IMR-90 (cell line): ENCODE measurements around the gene PARP6. TPM values are rescaled to one million over a fixed set of nuclear protein-coding genes. Genes with fewer than 3 reads are reported as not detected.

Experiments
- ATAC-seq: fragments of 200-7000 bp; cut with Tn5 transposase; 2 replicates; pipeline ENCODE4 v1.9.1; 2020; ENCODE audit warnings: low read depth, mild to moderate bottlenecking, moderate library complexity
- BruUV-seq: library from RNA; stranded (reverse); fragments of 400-500 nt; replicated peaks from 2 replicates; lab custom pipeline; 2021; lab: Mats Ljungman, UMichigan
- CTCF ChIA-PET: fragments of 300-600 bp; formaldehyde crosslinking; extraction: SDS; loops from one replicate; lab custom pipeline; 2021; ENCODE audit warnings: antibody characterized with exemption; lab: Yijun Ruan, JAX
- POLR2A ChIA-PET: fragments of 300-600 bp; sonication (Branson Sonifier 250); formaldehyde crosslinking; loops from one replicate; lab custom pipeline; 2022; ENCODE audit warnings: antibody characterized with exemption; ENCODE audit not compliant: unreplicated experiment; lab: Charles Lee
- DNase-seq: peaks from one replicate; pipeline ENCODE4 v3.0.0; 2013
- H2AFZ ChIP-seq: replicated peaks from 2 replicates; pipeline ENCODE3; 2013; ENCODE audit warnings: low read length, mild to moderate bottlenecking; ENCODE audit not compliant: poor library complexity
- H2AK5ac ChIP-seq: 2 replicates; pipeline ENCODE4 v1.6.1; 2013; ENCODE audit warnings: low read depth, low read length, inconsistent platforms
- H2AK9ac ChIP-seq: replicated peaks from 2 replicates; pipeline ENCODE3; 2013; ENCODE audit warnings: mild to moderate bottlenecking, low read depth, low read length, moderate library complexity; ENCODE audit not compliant: poor library complexity
- H2BK120ac ChIP-seq: 2 replicates; pipeline ENCODE4 v1.6.1; 2013; ENCODE audit warnings: low read depth, low read length, inconsistent platforms
- H2BK15ac ChIP-seq: 3 replicates; pipeline ENCODE4 v1.6.1; 2013; ENCODE audit warnings: low read depth, low read length, inconsistent platforms
- H2BK20ac ChIP-seq: 2 replicates; pipeline ENCODE4 v1.6.1; 2013; ENCODE audit warnings: low read depth, mild to moderate bottlenecking, inconsistent platforms, low read length, moderate library complexity
- H2BK5ac ChIP-seq: 2 replicates; pipeline ENCODE4 v1.6.1; 2013; ENCODE audit warnings: mild to moderate bottlenecking, low read depth, low read length, inconsistent platforms; ENCODE audit not compliant: poor library complexity, severe bottlenecking
- H3K14ac ChIP-seq: replicated peaks from 2 replicates; pipeline ENCODE4 v1.6.1; 2013; ENCODE audit warnings: low read depth, low read length, inconsistent platforms
- H3K18ac ChIP-seq: 2 replicates; pipeline ENCODE4 v1.6.1; 2013; ENCODE audit warnings: low read depth, low read length, control low read depth
- H3K23ac ChIP-seq: 2 replicates; pipeline ENCODE4 v1.6.1; 2013; ENCODE audit warnings: low read depth, low read length, inconsistent platforms
- H3K27ac ChIP-seq: 2 replicates; pipeline ENCODE4 v1.5.1; 2013; ENCODE audit warnings: mild to moderate bottlenecking, control low read depth, low read length; ENCODE audit not compliant: insufficient read depth
- H3K27me3 ChIP-seq: 2 replicates; pipeline ENCODE4 v1.6.1; 2013; ENCODE audit warnings: low read length; ENCODE audit not compliant: control insufficient read depth, insufficient read depth
- H3K36me3 ChIP-seq: 2 replicates; pipeline ENCODE4 v1.6.1; 2013; ENCODE audit warnings: low read length, mixed read lengths; ENCODE audit not compliant: control insufficient read depth, insufficient read depth
- H3K4ac ChIP-seq: 2 replicates; pipeline ENCODE4 v1.6.1; 2013; ENCODE audit warnings: low read depth, low read length, inconsistent platforms
- H3K4me1 ChIP-seq: 2 replicates; pipeline ENCODE4 v1.6.1; 2013; ENCODE audit warnings: low read length, mixed read lengths; ENCODE audit not compliant: control insufficient read depth, insufficient read depth
- H3K4me2 ChIP-seq: 2 replicates; pipeline ENCODE4 v1.6.1; 2013; ENCODE audit warnings: low read depth, mild to moderate bottlenecking, control low read depth, low read length, moderate library complexity
- H3K4me3 ChIP-seq: 2 replicates; pipeline ENCODE4 v1.5.1; 2013; ENCODE audit warnings: low read depth, mild to moderate bottlenecking, control low read depth, low read length, moderate library complexity; ENCODE audit not compliant: insufficient read depth
- H3K56ac ChIP-seq: 2 replicates; pipeline ENCODE4 v1.6.1; 2013; ENCODE audit warnings: low read length, inconsistent platforms; ENCODE audit not compliant: insufficient read depth; ENCODE audit errors: extremely low read depth
- H3K79me1 ChIP-seq, 2 experiments: 2 replicates each; pipeline ENCODE4 v1.6.1; 2013; ENCODE audit warnings: low read length in 2 of 2, inconsistent platforms in 1 of 2, low read depth in 1 of 2
- H3K9ac ChIP-seq: 2 replicates; pipeline ENCODE4 v1.6.1; 2013; ENCODE audit warnings: low read depth, low read length, control low read depth
- H3K9me1 ChIP-seq: 2 replicates; pipeline ENCODE4 v1.6.1; 2013; ENCODE audit warnings: low read length, inconsistent platforms; ENCODE audit not compliant: insufficient read depth
- H3K9me3 ChIP-seq: 2 replicates; pipeline ENCODE4 v1.6.1; 2013; ENCODE audit warnings: low read length; ENCODE audit not compliant: control insufficient read depth, insufficient read depth
- H4K20me1 ChIP-seq: 2 replicates; pipeline ENCODE4 v1.6.1; 2013; ENCODE audit warnings: low read length, inconsistent platforms; ENCODE audit not compliant: insufficient read depth
- H4K5ac ChIP-seq: 2 replicates; pipeline ENCODE4 v1.6.1; 2013; ENCODE audit warnings: mild to moderate bottlenecking, low read depth, low read length, control low read depth
- H4K8ac ChIP-seq, 2 experiments: 2 replicates each; pipeline ENCODE4 v1.6.1; 2013; ENCODE audit warnings: low read depth in 2 of 2, low read length in 2 of 2, control low read depth in 1 of 2, inconsistent platforms in 1 of 2
- H4K91ac ChIP-seq: 2 replicates; pipeline ENCODE4 v1.6.1; 2013; ENCODE audit warnings: low read depth, low read length, inconsistent platforms; ENCODE audit not compliant: insufficient read depth
- BHLHE40 ChIP-seq: fragments of 150-350 bp; IDR thresholded peaks from 2 replicates; pipeline ENCODE4 v1.6.1; 2016; ENCODE audit warnings: mild to moderate bottlenecking, low read depth, low read length
- CHD1 ChIP-seq: IDR thresholded peaks from 2 replicates; pipeline ENCODE4 v1.6.1; 2012; ENCODE audit warnings: low read depth, low read length, improper control_type of control experiment
- MXI1 ChIP-seq: IDR thresholded peaks from 2 replicates; pipeline ENCODE4 v1.6.1; 2012; ENCODE audit warnings: low read depth, mild to moderate bottlenecking, low read length, moderate library complexity, borderline replicate concordance
- WGBS, 2 experiments: methylation state at CpG; one replicate each; pipeline versions ENCODE4 v1.1.5 to v1.1.7; 2013; ENCODE audit warnings: missing lambda C conversion rate in 2 of 2; ENCODE audit not compliant: insufficient read length in 1 of 2; ENCODE audit errors: extremely low coverage in 2 of 2; 5-methylcytosine and 5-hydroxymethylcytosine counted together
- dilution Hi-C: fragments of 300-500 bp; cut with HindIII; formaldehyde crosslinking; loops from one replicate; pipeline ENCODE4 v1.14.3; 2018; ENCODE audit warnings: low sequenced_read_pairs; ENCODE audit not compliant: unreplicated experiment
- in situ Hi-C: fragments of 300-500 bp; cut with MboI; formaldehyde crosslinking; loops from 3 replicates; pipeline ENCODE4 v1.14.3; 2019; ENCODE audit warnings: low sequenced_read_pairs, inconsistent platforms, mixed read lengths
- intact Hi-C: fragments of 100-400 bp; cut with micrococcal nuclease; formaldehyde crosslinking; loops from 2 replicates; pipeline ENCODE4 v1.10.0; 2022
- polyA plus RNA-seq, 3 experiments: library from polyadenylated mRNA; depleted of rRNA; stranded (reverse); fragments of >200 nt; gene quantifications; 2 replicates each; pipeline ENCODE4 v1.2.3, GENCODE V29; 2012; ENCODE audit warnings: low replicate concordance in 1 of 3
- total RNA-seq: library from RNA; depleted of rRNA; stranded (reverse); fragments of >200 nt; gene quantifications from 2 replicates; pipeline ENCODE4 v1.2.3, GENCODE V29; 2012

PARP6 gene
- total and polyA plus RNA-seq, 2 of the 4 experiments (the other 2 are of a cell fraction) = 13.4 to 45.1 TPM

- intact Hi-C loops (no loop called here), in situ Hi-C loops (no loop called here), dilution Hi-C loops (no loop called here)
- CTCF ChIA-PET = no interaction called here
- Histone ChIP-seq H3K14ac (no peak overlapping the region), H2AK9ac (no peak overlapping the region), H4K20me1 (peaks cover 14% of the 10 kb centered on the region), H3K4me2 (no peak overlapping the region), H2AK5ac (no peak overlapping the region), H3K9me3 (no peaks in the 10 kb centered on the region), H2BK120ac (no peak overlapping the region), H3K4ac (peak overlapping the region; percentile 17; the same call in 1 of the 2 replicates), H3K79me1 (peaks cover 15 to 44% of the 10 kb centered on the region in 2 experiments; a peak in 3 of 4 replicates), H3K36me3 (peaks cover 2% of the 10 kb centered on the region; the same call in 1 of the 2 replicates), H4K5ac (no peak overlapping the region), H2BK15ac (no peak overlapping the region), H3K9ac (no peak overlapping the region), H3K23ac (no peak overlapping the region), H3K56ac (no peak overlapping the region), H4K91ac (no peak overlapping the region), H3K18ac (no peak overlapping the region), H4K8ac (no peak overlapping the region), H3K4me1 (peaks cover 16% of the 10 kb centered on the region), H2AFZ (no peak overlapping the region), H3K27me3 (no peaks in the 10 kb centered on the region), H3K27ac (no peak overlapping the region), H2BK20ac (no peak overlapping the region), H2BK5ac (no peak overlapping the region), H3K9me1 (peaks cover 20% of the 10 kb centered on the region), H3K4me3 (no peak overlapping the region)
- no TSS peak for BruUV-seq
- no peak for TF ChIP-seq MXI1
- no peak for TF ChIP-seq CHD1
- TF ChIP-seq BHLHE40 = no peak
- whole genome bisulfite sequencing, 2 experiments = no CpG with 5 or more reads among the region's 6 CpGs
- POLR2A ChIA-PET = interaction anchor here (0.6 kb wide), 1 partner anchor 48 kb away, joined by 3 read pairs; no protein-coding TSS in a partner anchor
- ATAC-seq = no peak
- DNase-seq = peak; percentile 7
These were observed 38.6 kb downstream of the PARP6 start for GRCh38 chr15:72233769-72234168.
